Measurements from ENCODE around the gene ANXA8.

GRCh38 chr10:47458466-47459154 lies 25.3 kb downstream of the ANXA8 start:
- TF ChIP-seq CTCF (IDR thresholded peaks at IDR 0.05), result no peak
- no peak for TF ChIP-seq EP300 (IDR thresholded peaks at IDR 0.05; ENCODE audit: low read depth)
- no peak for TF ChIP-seq POLR2A (IDR thresholded peaks at IDR 0.05)
- TF ChIP-seq POLR2AphosphoS5 (IDR thresholded peaks at IDR 0.05), result no peak
